ENCODE data around the gene CA4. TPM values are rescaled to one million over a fixed set of nuclear protein-coding genes. Genes with fewer than 3 reads are reported as not detected.

CA4 gene
- total RNA-seq, 1 donor from 2014 or later, result 5.2 TPM

- DNase-seq, result no peak
Measured at GRCh38 chr17:60130466-60130865, 19.3 kb upstream of the CA4 start.

GRCh38 chr17:60134396-60135150 lies 15.2 kb upstream of the CA4 start:
- peak; percentile 18 for DNase-seq

GRCh38 chr17:60135151-60135950 lies 14.4 kb upstream of the CA4 start:
- peak; percentile 91 for DNase-seq

GRCh38 chr17:60135951-60136666 lies 13.7 kb upstream of the CA4 start:
- DNase-seq, result no peak

- DNase-seq, result no peak
Measured at GRCh38 chr17:60137731-60138130, 12.0 kb upstream of the CA4 start.

GRCh38 chr17:60138769-60139437 lies 10.9 kb upstream of the CA4 start:
- no peak for DNase-seq

- peak; percentile 86 for DNase-seq
Measured at GRCh38 chr17:60139438-60140285, 10.1 kb upstream of the CA4 start.

GRCh38 chr17:60141111-60142018 lies 8.4 kb upstream of the CA4 start:
- no peak for DNase-seq

GRCh38 chr17:60142872-60143499 lies 6.8 kb upstream of the CA4 start:
- peak; percentile 73 for DNase-seq

GRCh38 chr17:60145006-60145935 lies 4.5 kb upstream of the CA4 start:
- DNase-seq, result no peak

- DNase-seq, result no peak
Measured at GRCh38 chr17:60146206-60146605, 3.6 kb upstream of the CA4 start.

- no peak for DNase-seq
Measured at GRCh38 chr17:60147553-60148223, 2.1 kb upstream of the CA4 start.

- DNase-seq, result no peak
Measured at GRCh38 chr17:60148373-60148772, 1.4 kb upstream of the CA4 start.

GRCh38 chr17:60151355-60151754 lies 1.6 kb downstream of the CA4 start:
- DNase-seq, result no peak

- peak; percentile 27 for DNase-seq
Measured at GRCh38 chr17:60153606-60154390, 4.0 kb downstream of the CA4 start.

GRCh38 chr17:60154616-60155426 lies 5.0 kb downstream of the CA4 start:
- DNase-seq, result peak; percentile 61

All from tongue (tissue), 2 donors.